Uterus (tissue), 2 donors: ENCODE results near the gene PRLH.

ENCODE experiments used
- POLR2A ChIP-seq, 2 donors: fragments of 450-650 bp; IDR thresholded peaks; one replicate each; pipeline ENCODE4 v1.6.1; 2016; ENCODE audit warnings: antibody characterized with exemption in 2 of 2, mild to moderate bottlenecking in 1 of 2, moderate library complexity in 1 of 2
- TF ChIP-seq, protein P1 (sequence below), 4 experiments: fragments of 200-600 bp in 2 of 4; fragments of 450-650 bp in 2 of 4; sonication (generic) in 2 of 4; IDR thresholded peaks; one replicate each; pipeline ENCODE4 v1.5.1; 2016 to 2019; ENCODE audit warnings: antibody characterized with exemption in 4 of 4, mild to moderate bottlenecking in 2 of 4, moderate library complexity in 1 of 4

DNA sequence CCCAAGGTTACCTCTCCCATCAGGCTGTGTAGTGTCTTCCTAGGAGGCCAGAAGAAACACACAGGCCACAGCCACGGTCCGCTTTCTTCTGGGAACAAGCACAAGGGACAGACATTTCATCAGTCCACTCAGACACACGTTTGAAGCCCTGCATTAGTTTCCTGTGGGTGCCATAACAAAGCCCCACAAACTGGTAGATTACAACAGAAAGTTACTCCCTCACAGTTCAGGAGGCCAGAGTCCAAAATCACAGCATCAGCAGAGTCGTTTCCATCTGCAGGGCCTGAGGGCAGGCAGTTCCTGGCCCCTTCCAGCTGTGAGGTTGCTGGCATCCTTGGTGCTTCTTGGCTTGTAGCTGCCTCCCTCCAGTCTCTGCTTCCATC lies 8.8 kb upstream of the PRLH start:
- TF ChIP-seq, protein P1, sequence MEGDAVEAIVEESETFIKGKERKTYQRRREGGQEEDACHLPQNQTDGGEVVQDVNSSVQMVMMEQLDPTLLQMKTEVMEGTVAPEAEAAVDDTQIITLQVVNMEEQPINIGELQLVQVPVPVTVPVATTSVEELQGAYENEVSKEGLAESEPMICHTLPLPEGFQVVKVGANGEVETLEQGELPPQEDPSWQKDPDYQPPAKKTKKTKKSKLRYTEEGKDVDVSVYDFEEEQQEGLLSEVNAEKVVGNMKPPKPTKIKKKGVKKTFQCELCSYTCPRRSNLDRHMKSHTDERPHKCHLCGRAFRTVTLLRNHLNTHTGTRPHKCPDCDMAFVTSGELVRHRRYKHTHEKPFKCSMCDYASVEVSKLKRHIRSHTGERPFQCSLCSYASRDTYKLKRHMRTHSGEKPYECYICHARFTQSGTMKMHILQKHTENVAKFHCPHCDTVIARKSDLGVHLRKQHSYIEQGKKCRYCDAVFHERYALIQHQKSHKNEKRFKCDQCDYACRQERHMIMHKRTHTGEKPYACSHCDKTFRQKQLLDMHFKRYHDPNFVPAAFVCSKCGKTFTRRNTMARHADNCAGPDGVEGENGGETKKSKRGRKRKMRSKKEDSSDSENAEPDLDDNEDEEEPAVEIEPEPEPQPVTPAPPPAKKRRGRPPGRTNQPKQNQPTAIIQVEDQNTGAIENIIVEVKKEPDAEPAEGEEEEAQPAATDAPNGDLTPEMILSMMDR (IDR thresholded peaks at IDR 0.05), result no peak
- no peak for TF ChIP-seq POLR2A (IDR thresholded peaks at IDR 0.05)
